ENCODE data around the gene TMEM234.

DNA sequence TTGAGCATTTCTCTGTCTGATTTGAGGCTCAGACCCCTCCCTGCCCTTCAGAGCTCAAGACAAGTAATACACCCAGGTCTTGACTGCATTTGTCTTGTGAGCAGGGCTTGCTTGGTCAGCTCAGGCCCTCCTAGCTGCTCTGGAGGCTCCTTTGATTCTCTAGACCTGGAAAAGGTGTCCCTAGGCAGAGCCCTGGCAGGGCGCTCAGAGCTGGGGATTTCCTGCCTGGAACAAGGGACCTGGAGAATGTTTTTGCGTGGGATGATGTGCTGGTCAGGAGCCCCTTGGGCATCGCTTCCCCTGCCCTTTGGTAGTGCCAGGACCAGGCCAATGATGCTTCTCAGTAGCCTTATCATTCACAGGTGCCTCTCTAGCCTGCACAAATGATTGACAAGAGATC is 26.6 kb downstream of the TMEM234 start:
- TF ChIP-seq, protein P1, sequence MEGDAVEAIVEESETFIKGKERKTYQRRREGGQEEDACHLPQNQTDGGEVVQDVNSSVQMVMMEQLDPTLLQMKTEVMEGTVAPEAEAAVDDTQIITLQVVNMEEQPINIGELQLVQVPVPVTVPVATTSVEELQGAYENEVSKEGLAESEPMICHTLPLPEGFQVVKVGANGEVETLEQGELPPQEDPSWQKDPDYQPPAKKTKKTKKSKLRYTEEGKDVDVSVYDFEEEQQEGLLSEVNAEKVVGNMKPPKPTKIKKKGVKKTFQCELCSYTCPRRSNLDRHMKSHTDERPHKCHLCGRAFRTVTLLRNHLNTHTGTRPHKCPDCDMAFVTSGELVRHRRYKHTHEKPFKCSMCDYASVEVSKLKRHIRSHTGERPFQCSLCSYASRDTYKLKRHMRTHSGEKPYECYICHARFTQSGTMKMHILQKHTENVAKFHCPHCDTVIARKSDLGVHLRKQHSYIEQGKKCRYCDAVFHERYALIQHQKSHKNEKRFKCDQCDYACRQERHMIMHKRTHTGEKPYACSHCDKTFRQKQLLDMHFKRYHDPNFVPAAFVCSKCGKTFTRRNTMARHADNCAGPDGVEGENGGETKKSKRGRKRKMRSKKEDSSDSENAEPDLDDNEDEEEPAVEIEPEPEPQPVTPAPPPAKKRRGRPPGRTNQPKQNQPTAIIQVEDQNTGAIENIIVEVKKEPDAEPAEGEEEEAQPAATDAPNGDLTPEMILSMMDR (IDR thresholded peaks at IDR 0.05; ENCODE audit: insufficient read depth, low read length, poor library complexity, severe bottlenecking) = no peak
- no peak for TF ChIP-seq EZH2phosphoT487 (conservative IDR thresholded peaks at IDR 0.05; ENCODE audit: low read length)

Measured in SU-DHL-6 (cell line).